GOT3 (cell line): Measurements from ENCODE around the gene SPP1.
"Not testable (repeated sequence)": the region's sequence is repeated elsewhere in the genome, so short reads cannot be mapped to it uniquely, and the experiment has no call there.

Experiments
- DNase-seq: peaks from one replicate; lab custom pipeline; 2025; ENCODE audit warnings: mixed read lengths; lab: John Stamatoyannopoulos, UW

Gene SPP1

GRCh38 chr4:87989765-87990164 is 14.3 kb downstream of the SPP1 start:
- no peak for DNase-seq

- no peak for DNase-seq
Observed at GRCh38 chr4:87995435-87995834, 19.9 kb downstream of the SPP1 start.

- DNase-seq, result not testable (repeated sequence)
Observed at GRCh38 chr4:87999191-87999691, 23.7 kb downstream of the SPP1 start.

- DNase-seq, result no peak
Observed at GRCh38 chr4:88001871-88002270, 26.4 kb downstream of the SPP1 start.

- DNase-seq, result no peak
Observed at GRCh38 chr4:88002786-88003185, 27.3 kb downstream of the SPP1 start.

GRCh38 chr4:88003261-88003660 is 27.7 kb downstream of the SPP1 start:
- DNase-seq, result no peak

GRCh38 chr4:88005076-88005475 is 29.6 kb downstream of the SPP1 start:
- no peak for DNase-seq

GRCh38 chr4:88005946-88006345 is 30.4 kb downstream of the SPP1 start:
- no peak for DNase-seq

- no peak for DNase-seq
Observed at GRCh38 chr4:88006956-88007303, 31.4 kb downstream of the SPP1 start.

- peak; percentile 34 for DNase-seq
Observed at GRCh38 chr4:88007304-88008121, 32.0 kb downstream of the SPP1 start, which contains the start of gene PKD2. PKD2 (plus strand) TSS chr4:88007635; CDS start chr4:88007734, 99 bp downstream.

- DNase-seq, result no peak
Observed at GRCh38 chr4:88008122-88008742, 32.7 kb downstream of the SPP1 start.

- DNase-seq, result no peak
Observed at GRCh38 chr4:88008743-88009171, 33.2 kb downstream of the SPP1 start.

GRCh38 chr4:88009871-88010270 is 34.4 kb downstream of the SPP1 start:
- DNase-seq, result no peak

- DNase-seq, result no peak
Observed at GRCh38 chr4:88010966-88011365, 35.5 kb downstream of the SPP1 start.

- DNase-seq, result no peak
Observed at GRCh38 chr4:88012647-88013046, 37.1 kb downstream of the SPP1 start.

GRCh38 chr4:88014386-88014905 is 38.9 kb downstream of the SPP1 start:
- DNase-seq, result no peak

GRCh38 chr4:88015659-88016295 is 40.3 kb downstream of the SPP1 start:
- no peak for DNase-seq

GRCh38 chr4:88017516-88018297 is 42.2 kb downstream of the SPP1 start:
- no peak for DNase-seq

- no peak for DNase-seq
Observed at GRCh38 chr4:88018466-88018865, 43.0 kb downstream of the SPP1 start.

- DNase-seq, result no peak
Observed at GRCh38 chr4:88021824-88022223, 46.3 kb downstream of the SPP1 start.

- no peak for DNase-seq
Observed at GRCh38 chr4:88022289-88022688, 46.8 kb downstream of the SPP1 start.
